Stimulated activated CD8-positive, alpha-beta memory T cell treated with anti-CD3 and anti-CD28 coated beads, Interleukin-15, amount 100 ng/mL, for 4 hours (primary cell): ENCODE measurements around the gene TLR5.
"Not testable (repeated sequence)": the region's sequence is repeated elsewhere in the genome, so short reads cannot be mapped to it uniquely, and the experiment has no call there.

Experiments
- DNase-seq, 2 donors: peaks; one replicate each; pipeline ENCODE4 v3.0.0-alpha.2; 2020; ENCODE audit warnings: low read depth in 2 of 2

Gene TLR5

GRCh38 chr1:223142795-223143536, at the start of gene TLR5:
Gene TLR5 (minus strand): TSS chr1:223143248. CDS start chr1:223113031, 30,217 bp downstream.
- peak; percentile 77 to 78 for DNase-seq

GRCh38 chr1:223189903-223190724, 47.1 kb upstream of the TLR5 start:
- DNase-seq, result peak; percentile 31 to 54

GRCh38 chr1:223189525-223189902, 46.5 kb upstream of the TLR5 start:
- no peak for DNase-seq

- DNase-seq, result no peak
These were observed 45.7 kb upstream of the TLR5 start for GRCh38 chr1:223188618-223189356.

- no peak for DNase-seq
These were observed 43.8 kb upstream of the TLR5 start for GRCh38 chr1:223186800-223187199.

GRCh38 chr1:223183268-223183862, 40.3 kb upstream of the TLR5 start:
- no peak for DNase-seq

- DNase-seq, result no peak
These were observed 37.8 kb upstream of the TLR5 start for GRCh38 chr1:223180731-223181321.

- DNase-seq, result no peak
These were observed 36.7 kb upstream of the TLR5 start for GRCh38 chr1:223179786-223180185.

- no peak for DNase-seq
These were observed 36.2 kb upstream of the TLR5 start for GRCh38 chr1:223179280-223179679.

- no peak for DNase-seq
These were observed 34.6 kb upstream of the TLR5 start for GRCh38 chr1:223177681-223178080.

- no peak for DNase-seq
These were observed 33.4 kb upstream of the TLR5 start for GRCh38 chr1:223176437-223176836.

GRCh38 chr1:223175633-223176032, 32.6 kb upstream of the TLR5 start:
- DNase-seq, result no peak

- DNase-seq, result no peak
These were observed 32.0 kb upstream of the TLR5 start for GRCh38 chr1:223175032-223175431.

- DNase-seq, result not testable (repeated sequence)
These were observed 26.4 kb upstream of the TLR5 start for GRCh38 chr1:223169458-223169857.

GRCh38 chr1:223161321-223161720, 18.3 kb upstream of the TLR5 start:
- DNase-seq, result no peak

- DNase-seq, result no peak
These were observed 13.3 kb upstream of the TLR5 start for GRCh38 chr1:223156343-223156742.

GRCh38 chr1:223155153-223155552, 12.1 kb upstream of the TLR5 start:
- no peak for DNase-seq

GRCh38 chr1:223153177-223154119, 10.4 kb upstream of the TLR5 start:
- DNase-seq, result no peak

- DNase-seq, result no peak
These were observed 9.4 kb upstream of the TLR5 start for GRCh38 chr1:223152399-223152798.

- DNase-seq, result no peak
These were observed 7.4 kb upstream of the TLR5 start for GRCh38 chr1:223150443-223150842.
